ENCODE data around the gene SCAF1.

DNA sequence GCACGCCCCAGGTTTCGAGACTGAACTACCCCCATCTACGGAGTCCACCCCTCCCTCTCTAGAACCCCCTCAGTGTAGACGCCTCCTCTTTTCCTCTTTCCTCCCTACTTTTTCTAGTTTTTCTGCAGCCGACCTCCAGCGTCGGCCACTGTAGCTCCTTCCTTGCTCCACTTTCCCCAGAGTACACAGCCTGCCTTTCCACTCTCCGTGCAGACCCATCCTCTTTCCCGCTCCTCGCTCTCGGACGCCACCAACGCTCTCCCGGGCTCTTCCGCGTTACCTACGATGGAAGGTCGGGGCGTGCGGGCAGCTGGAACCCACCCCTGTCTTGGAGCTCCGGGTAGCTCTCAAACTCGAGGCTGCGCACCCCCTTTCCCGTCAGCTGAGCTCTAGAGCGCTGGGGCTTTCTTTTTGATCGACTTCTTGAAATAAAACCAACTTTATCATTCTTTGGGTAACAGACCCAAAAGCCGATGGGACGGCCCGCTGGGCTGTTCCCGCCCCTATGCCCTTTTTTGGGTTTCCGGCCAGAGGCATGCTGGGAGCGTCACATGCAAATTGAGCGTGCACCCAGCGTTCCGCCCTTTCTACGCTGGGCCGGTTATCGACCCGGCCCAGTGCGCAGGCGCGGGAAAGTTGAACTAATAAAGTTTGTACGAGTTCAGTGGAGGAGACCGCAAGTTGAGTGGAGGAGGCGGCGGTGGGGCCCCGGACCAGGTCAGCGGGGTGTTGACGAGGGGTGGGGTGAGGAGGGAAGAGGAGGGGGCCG is 23.5 kb downstream of the SCAF1 start, which contains the start of the genes BCL2L12 and IRF3:
- TF ChIP-seq, protein P1, sequence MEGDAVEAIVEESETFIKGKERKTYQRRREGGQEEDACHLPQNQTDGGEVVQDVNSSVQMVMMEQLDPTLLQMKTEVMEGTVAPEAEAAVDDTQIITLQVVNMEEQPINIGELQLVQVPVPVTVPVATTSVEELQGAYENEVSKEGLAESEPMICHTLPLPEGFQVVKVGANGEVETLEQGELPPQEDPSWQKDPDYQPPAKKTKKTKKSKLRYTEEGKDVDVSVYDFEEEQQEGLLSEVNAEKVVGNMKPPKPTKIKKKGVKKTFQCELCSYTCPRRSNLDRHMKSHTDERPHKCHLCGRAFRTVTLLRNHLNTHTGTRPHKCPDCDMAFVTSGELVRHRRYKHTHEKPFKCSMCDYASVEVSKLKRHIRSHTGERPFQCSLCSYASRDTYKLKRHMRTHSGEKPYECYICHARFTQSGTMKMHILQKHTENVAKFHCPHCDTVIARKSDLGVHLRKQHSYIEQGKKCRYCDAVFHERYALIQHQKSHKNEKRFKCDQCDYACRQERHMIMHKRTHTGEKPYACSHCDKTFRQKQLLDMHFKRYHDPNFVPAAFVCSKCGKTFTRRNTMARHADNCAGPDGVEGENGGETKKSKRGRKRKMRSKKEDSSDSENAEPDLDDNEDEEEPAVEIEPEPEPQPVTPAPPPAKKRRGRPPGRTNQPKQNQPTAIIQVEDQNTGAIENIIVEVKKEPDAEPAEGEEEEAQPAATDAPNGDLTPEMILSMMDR (IDR thresholded peaks at IDR 0.05) = peak in 1 of 6 experiments; percentile 5
- TF ChIP-seq POLR2A (IDR thresholded peaks at IDR 0.05) = peak in 1 of 2 donors; percentile 81
